Hematopoietic multipotent progenitor cell treated with erythropoietin and hydrocortisone succinate and interleukin-3 and kit ligand, for 17 days (in vitro differentiated cells): Measurements from ENCODE around the gene LMO1.

ENCODE experiments used
- DNase-seq: peaks from one replicate; pipeline ENCODE4 v3.0.0-alpha.2; 2015; ENCODE audit warnings: low spot score

The LMO1 gene

GRCh38 chr11:8204025-8204424 is 59.7 kb downstream of the LMO1 start:
- peak; percentile 47 for DNase-seq

GRCh38 chr11:8203414-8203715 is 60.3 kb downstream of the LMO1 start:
- DNase-seq, result peak; percentile 59

- peak; percentile 84 for DNase-seq
Observed at GRCh38 chr11:8202516-8203413, 60.9 kb downstream of the LMO1 start.

- peak; percentile 52 for DNase-seq
Observed at GRCh38 chr11:8201644-8202365, 61.9 kb downstream of the LMO1 start.

GRCh38 chr11:8199676-8200075 is 64.0 kb downstream of the LMO1 start:
- DNase-seq, result no peak

- DNase-seq, result no peak
Observed at GRCh38 chr11:8196749-8197148, 66.9 kb downstream of the LMO1 start.

GRCh38 chr11:8194956-8195355 is 68.7 kb downstream of the LMO1 start:
- peak; percentile 24 for DNase-seq

- no peak for DNase-seq
Observed at GRCh38 chr11:8192896-8193209, 70.8 kb downstream of the LMO1 start.

- peak; percentile 85 for DNase-seq
Observed at GRCh38 chr11:8192016-8192895, 71.4 kb downstream of the LMO1 start.

GRCh38 chr11:8190431-8190830 is 73.2 kb downstream of the LMO1 start:
- DNase-seq, result no peak

- DNase-seq, result no peak
Observed at GRCh38 chr11:8186429-8186828, 77.2 kb downstream of the LMO1 start.

GRCh38 chr11:8183111-8183510 is 80.6 kb downstream of the LMO1 start:
- no peak for DNase-seq

GRCh38 chr11:8180469-8180868 is 83.2 kb downstream of the LMO1 start:
- DNase-seq, result no peak

- no peak for DNase-seq
Observed at GRCh38 chr11:8178297-8178696, 85.4 kb downstream of the LMO1 start.

GRCh38 chr11:8177136-8177535 is 86.5 kb downstream of the LMO1 start:
- no peak for DNase-seq
